Cardiac fibroblast (primary cell): ENCODE measurements around the gene NXPH2.

Experiments
- DNase-seq, 2 donors: peaks; one replicate each; pipeline versions ENCODE4 v3.0.0 to v3.0.0-alpha.2; 2010; ENCODE audit warnings: low read depth in 2 of 2
- H3K4me3 ChIP-seq, 2 donors: replicated peaks in 1 of 2; 1 replicate in 1 of 2; 2 replicates in 1 of 2; pipeline ENCODE4 v1.5.1; 2011; ENCODE audit warnings: low read depth in 2 of 2, low read length in 2 of 2, mild to moderate bottlenecking in 2 of 2, moderate library complexity in 1 of 2
- CTCF ChIP-seq: IDR thresholded peaks from one replicate; pipeline ENCODE4 v1.5.1; 2011; ENCODE audit warnings: low read depth, mild to moderate bottlenecking, low read length, inconsistent platforms

NXPH2 gene

GRCh38 chr2:138620431-138620830 is 159.8 kb downstream of the NXPH2 start:
- TF ChIP-seq CTCF: no peak
- no peak overlapping the region for H3K4me3 ChIP-seq
- DNase-seq: no peak
